ENCODE measurements around the gene SLC12A8. TPM values are rescaled to one million over a fixed set of nuclear protein-coding genes. Genes with fewer than 3 reads are reported as not detected.

Gene SLC12A8
- total and polyA plus RNA-seq, 9 of the 15 experiments (the other 6 are each of a cell fraction or from before 2014, with no cell fraction given): 0.04 to 0.33 (median 0.09) TPM; not detected in 4

- no peak overlapping the region for H3K4me2 ChIP-seq (ENCODE audit: insufficient read depth, low read length)
- H3K79me2 ChIP-seq (ENCODE audit: control insufficient read depth, insufficient read depth, low read length): no peaks in the 10 kb centered on the region
- in situ Hi-C loops (cut with MboI): no loop called here
- WGBS (ENCODE audit: insufficient coverage, low coverage, missing lambda C conversion rate): 9% methylated on average over 5 of the region's 6 CpGs
- FAIRE-seq (no peak), ATAC-seq (no peak), DNase-seq (ENCODE audit: extremely low read depth in 1 of 4, low spot score in 3 of 4) (no peak)
- intact Hi-C loops (cut with micrococcal nuclease): no loop called here
- no peaks in the 10 kb centered on the region for H3K36me3 ChIP-seq (ENCODE audit: control insufficient read depth, insufficient read depth, low read length)
- TF ChIP-seq ZNF76 (CRISPR knock-in tag; IDR thresholded peaks at IDR 0.05; ENCODE audit: borderline replicate concordance): no peak
- TF ChIP-seq CCNT2 (IDR thresholded peaks at IDR 0.05; ENCODE audit: borderline replicate concordance, extremely low read depth, insufficient read length, low read depth, low read length): no peak
- TF ChIP-seq SRSF7 (optimal IDR thresholded peaks at IDR 0.05; ENCODE audit: low read depth, low read length): no peak
- TF ChIP-seq FIP1L1 (IDR thresholded peaks at IDR 0.05; ENCODE audit: low read depth, low read length, poor library complexity, severe bottlenecking): no peak
- TF ChIP-seq MTA3 (IDR thresholded peaks at IDR 0.05; ENCODE audit: borderline replicate concordance): no peak
- no peak for TF ChIP-seq TCF7 (IDR thresholded peaks at IDR 0.05; ENCODE audit: borderline replicate concordance)
- TF ChIP-seq U2AF1 (optimal IDR thresholded peaks at IDR 0.05; ENCODE audit: low read depth, low read length): no peak
- no peak for TF ChIP-seq STAT6 (CRISPR knock-in tag; IDR thresholded peaks at IDR 0.05)
- TF ChIP-seq MAX (CRISPR knock-in tag; IDR thresholded peaks at IDR 0.05): no peak
- TF ChIP-seq CEBPB (tag; IDR thresholded peaks at IDR 0.05): no peak
- TF ChIP-seq PTTG1 (tag; IDR thresholded peaks at IDR 0.05; ENCODE audit: low read depth): no peak
- TF ChIP-seq ELF4 (CRISPR knock-in tag; IDR thresholded peaks at IDR 0.05): no peak
- BruUV-seq (replicated peaks): no TSS peak
- no peak overlapping the region for H3K9ac ChIP-seq (ENCODE audit: insufficient read depth in 1 of 2, low read depth in 2 of 2, low read length in 2 of 2)
- no peaks in the 10 kb centered on the region; a peak in 1 of 5 replicates for H3K4me1 ChIP-seq (replicated peaks in 1 of 2; ENCODE audit: control insufficient read depth in 2 of 2, insufficient read depth in 2 of 2, low read length in 2 of 2)
- peaks cover 5 to 16% of the 10 kb centered on the region in 2 experiments; a peak in 4 of 5 replicates for H3K27me3 ChIP-seq (ENCODE audit: control insufficient read depth in 2 of 2, insufficient read depth in 2 of 2, low read length in 2 of 2)
- H3K9me1 ChIP-seq (ENCODE audit: control insufficient read depth, insufficient read depth, low read length): no peaks in the 10 kb centered on the region
- H4K20me1 ChIP-seq (replicated peaks; ENCODE audit: control insufficient read depth, insufficient read depth, low read length): no peaks in the 10 kb centered on the region
- no peak overlapping the region for H3K27ac ChIP-seq (ENCODE audit: extremely low read depth, low read depth, low read length)
- CTCF ChIA-PET (ENCODE audit: low intra/inter-chr PET ratio): interaction anchor here (0.7 kb wide), 1 partner anchor 276 kb away, joined by 3 read pairs; no protein-coding TSS in a partner anchor
- H3K9me3 ChIP-seq (replicated peaks; ENCODE audit: control insufficient read depth, insufficient read depth, low read depth, low read length): no peaks in the 10 kb centered on the region
- H2AFZ ChIP-seq (ENCODE audit: low read depth, low read length): no peak overlapping the region
- POLR2A ChIA-PET: interaction anchor here (0.8 kb wide), 1 partner anchor 380 kb away, joined by 4 read pairs; no protein-coding TSS in a partner anchor
- H3K4me3 ChIP-seq: no peak overlapping the region
Measured at GRCh38 chr3:125147491-125147820, 65.1 kb downstream of the SLC12A8 start.
